GM18951 (cell line): ENCODE data around the gene KCNMA1.

Source experiments
- POLR2A ChIP-seq: IDR thresholded peaks from 4 replicates; pipeline ENCODE4 v1.6.1; 2011; ENCODE audit warnings: mild to moderate bottlenecking; ENCODE audit not compliant: insufficient read length, insufficient read depth; ENCODE audit errors: extremely low read depth
- in situ Hi-C: fragments of 300-500 bp; cut with MboI; formaldehyde crosslinking; loops from one replicate; pipeline ENCODE4 v1.12.0; 2022; ENCODE audit warnings: low sequenced_read_pairs, mixed read lengths, inconsistent platforms; ENCODE audit not compliant: unreplicated experiment

The KCNMA1 gene

GRCh38 chr10:76920581-76920980 is 717.0 kb downstream of the KCNMA1 start:
- in situ Hi-C loops = no loop called here
- no peak for TF ChIP-seq POLR2A

- TF ChIP-seq POLR2A = no peak
- in situ Hi-C loops = no loop called here
These were observed 719.5 kb downstream of the KCNMA1 start for GRCh38 chr10:76918106-76918505.

GRCh38 chr10:76917071-76917470 is 720.5 kb downstream of the KCNMA1 start:
- in situ Hi-C loops = no loop called here
- no peak for TF ChIP-seq POLR2A

GRCh38 chr10:76916536-76916935 is 721.1 kb downstream of the KCNMA1 start:
- no peak for TF ChIP-seq POLR2A
- in situ Hi-C loops = no loop called here

- in situ Hi-C loops = no loop called here
- no peak for TF ChIP-seq POLR2A
These were observed 722.3 kb downstream of the KCNMA1 start for GRCh38 chr10:76915316-76915715.

- no peak for TF ChIP-seq POLR2A
- in situ Hi-C loops = no loop called here
These were observed 726.4 kb downstream of the KCNMA1 start for GRCh38 chr10:76911184-76911583.

- no peak for TF ChIP-seq POLR2A
- in situ Hi-C loops = no loop called here
These were observed 727.2 kb downstream of the KCNMA1 start for GRCh38 chr10:76910184-76910962.

GRCh38 chr10:76906256-76906655 is 731.4 kb downstream of the KCNMA1 start:
- no peak for TF ChIP-seq POLR2A
- in situ Hi-C loops = no loop called here

GRCh38 chr10:76905251-76905650 is 732.4 kb downstream of the KCNMA1 start:
- in situ Hi-C loops = no loop called here
- TF ChIP-seq POLR2A = no peak

- no peak for TF ChIP-seq POLR2A
- in situ Hi-C loops = no loop called here
These were observed 734.1 kb downstream of the KCNMA1 start for GRCh38 chr10:76903387-76903945.

- no peak for TF ChIP-seq POLR2A
- in situ Hi-C loops = no loop called here
These were observed 734.7 kb downstream of the KCNMA1 start for GRCh38 chr10:76902949-76903348.

GRCh38 chr10:76901701-76902100 is 735.9 kb downstream of the KCNMA1 start:
- in situ Hi-C loops = no loop called here

GRCh38 chr10:76899490-76899889 is 738.1 kb downstream of the KCNMA1 start:
- no peak for TF ChIP-seq POLR2A
- in situ Hi-C loops = no loop called here

More at GRCh38 chr10:76901701-76902100, 735.9 kb downstream of the KCNMA1 start:
- no peak for TF ChIP-seq POLR2A
